GM12801 (cell line): ENCODE measurements around the gene DMGDH.

Experiments
- CTCF ChIP-seq: IDR thresholded peaks from one replicate; pipeline ENCODE4 v1.5.1; 2011; ENCODE audit warnings: control low read depth; ENCODE audit not compliant: insufficient read length; ENCODE audit errors: extremely low read depth

DMGDH gene

GRCh38 chr5:79069488-79070349, at the start of gene DMGDH, which contains the start of gene BHMT2:
Gene DMGDH (minus strand): TSS chr5:79069674. CDS start chr5:79069620, 54 bp downstream.
Gene BHMT2 (plus strand): TSS chr5:79069767. CDS start chr5:79069783, 16 bp downstream.
- TF ChIP-seq CTCF: no peak

DNA sequence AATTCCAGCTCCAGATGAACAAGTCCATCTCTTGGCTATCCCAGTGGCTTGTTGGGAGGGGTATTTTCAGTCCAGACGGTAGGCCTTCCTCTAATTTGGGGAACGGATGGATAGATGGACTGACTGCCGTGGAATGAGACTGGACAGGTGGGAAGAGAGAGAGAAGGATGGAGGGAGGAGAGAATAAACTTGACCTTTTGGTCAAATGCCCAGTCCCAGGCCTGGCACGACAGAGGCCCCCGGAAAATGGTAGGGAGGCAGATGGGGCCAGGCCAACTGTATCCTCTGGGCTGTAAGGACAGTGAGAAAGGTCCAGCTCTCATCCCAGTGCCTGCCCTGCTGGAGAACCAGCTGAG, 43.2 kb upstream of the DMGDH start:
- TF ChIP-seq CTCF: no peak

- no peak for TF ChIP-seq CTCF
Observed at GRCh38 chr5:79111960-79112702, 42.7 kb upstream of the DMGDH start.

- no peak for TF ChIP-seq CTCF
Observed at GRCh38 chr5:79111387-79111959, 42.0 kb upstream of the DMGDH start, which contains the start of gene BHMT. Gene BHMT (plus strand): TSS chr5:79111809. CDS start chr5:79111886, 77 bp downstream.

GRCh38 chr5:79109527-79110492, 40.3 kb upstream of the DMGDH start:
- TF ChIP-seq CTCF: no peak

GRCh38 chr5:79108792-79109191, 39.3 kb upstream of the DMGDH start:
- TF ChIP-seq CTCF: no peak
